Measurements from ENCODE around the gene HOOK1. TPM values are rescaled to one million over a fixed set of nuclear protein-coding genes. Genes with fewer than 3 reads are reported as not detected.
"Not testable (repeated sequence)": the region's sequence is repeated elsewhere in the genome, so short reads cannot be mapped to it uniquely, and the experiment has no call there.

Gene HOOK1
- total RNA-seq, 2 experiments from 2014 or later = 18.1 to 19.4 TPM

DNA sequence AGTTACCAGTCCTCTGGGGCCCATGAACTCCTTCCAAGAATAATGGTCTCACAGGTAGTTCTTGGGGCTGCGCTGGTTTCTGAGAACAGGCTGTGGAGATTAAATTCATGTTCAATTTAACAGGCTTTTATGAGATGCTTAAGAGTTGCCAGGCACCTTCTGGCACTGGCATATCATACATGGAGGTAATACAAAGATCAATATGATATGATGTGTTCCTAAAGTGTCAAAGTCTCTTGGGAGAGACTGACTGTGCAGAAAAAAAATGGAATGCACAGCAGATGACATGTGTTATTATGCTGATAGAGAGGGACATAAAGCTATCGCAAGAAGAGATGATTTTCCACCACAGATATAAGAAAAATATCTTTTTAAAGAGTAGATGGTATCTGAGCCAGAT is 105.0 kb downstream of the HOOK1 start:
- no peak overlapping the region for H3K27ac Mint-ChIP-seq
- Histone ChIP-seq H3K4me1 (ENCODE audit: insufficient read depth, low read length) (no peaks in the 10 kb centered on the region), H3K36me3 (ENCODE audit: insufficient read depth, low read length) (no peaks in the 10 kb centered on the region), H3K27me3 (ENCODE audit: control insufficient read depth in 1 of 2, insufficient read depth in 2 of 2, low read length in 2 of 2) (no peaks in the 10 kb centered on the region), H3K4me3 (ENCODE audit: low read length) (no peak overlapping the region), H3K9me3 (ENCODE audit: control insufficient read depth in 1 of 2, insufficient read depth in 1 of 2, low read length in 2 of 2) (peaks cover 0 to 10% of the 10 kb centered on the region in 2 experiments), H3K27ac (ENCODE audit: low read depth in 1 of 2, low read length in 2 of 2) (no peak overlapping the region)
- H3K4me3 Mint-ChIP-seq = no peak overlapping the region
- CTCF ChIA-PET = no interaction called here
- H3K4me1 Mint-ChIP-seq (ENCODE audit: low read depth) = no peaks in the 10 kb centered on the region
- H3K9me3 Mint-ChIP-seq = peaks cover under 1% of the 10 kb centered on the region
- no peaks in the 10 kb centered on the region for H3K36me3 Mint-ChIP-seq (ENCODE audit: low read depth)
- peaks cover 3% of the 10 kb centered on the region for H3K27me3 Mint-ChIP-seq
- POLR2A ChIA-PET = interaction anchor here (0.5 kb wide), 1 partner anchor 25 kb away, joined by 3 read pairs; no protein-coding TSS in a partner anchor
- intact Hi-C loops (cut with DNase I, micrococcal nuclease) = no loop called here
- TF ChIP-seq, protein P1, sequence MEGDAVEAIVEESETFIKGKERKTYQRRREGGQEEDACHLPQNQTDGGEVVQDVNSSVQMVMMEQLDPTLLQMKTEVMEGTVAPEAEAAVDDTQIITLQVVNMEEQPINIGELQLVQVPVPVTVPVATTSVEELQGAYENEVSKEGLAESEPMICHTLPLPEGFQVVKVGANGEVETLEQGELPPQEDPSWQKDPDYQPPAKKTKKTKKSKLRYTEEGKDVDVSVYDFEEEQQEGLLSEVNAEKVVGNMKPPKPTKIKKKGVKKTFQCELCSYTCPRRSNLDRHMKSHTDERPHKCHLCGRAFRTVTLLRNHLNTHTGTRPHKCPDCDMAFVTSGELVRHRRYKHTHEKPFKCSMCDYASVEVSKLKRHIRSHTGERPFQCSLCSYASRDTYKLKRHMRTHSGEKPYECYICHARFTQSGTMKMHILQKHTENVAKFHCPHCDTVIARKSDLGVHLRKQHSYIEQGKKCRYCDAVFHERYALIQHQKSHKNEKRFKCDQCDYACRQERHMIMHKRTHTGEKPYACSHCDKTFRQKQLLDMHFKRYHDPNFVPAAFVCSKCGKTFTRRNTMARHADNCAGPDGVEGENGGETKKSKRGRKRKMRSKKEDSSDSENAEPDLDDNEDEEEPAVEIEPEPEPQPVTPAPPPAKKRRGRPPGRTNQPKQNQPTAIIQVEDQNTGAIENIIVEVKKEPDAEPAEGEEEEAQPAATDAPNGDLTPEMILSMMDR (IDR thresholded peaks at IDR 0.05) = no peak
- ATAC-seq (ENCODE audit: poor library complexity) (no peak), DNase-seq (no peak)

- CTCF ChIA-PET, H3K27ac Mint-ChIP-seq: not testable (repeated sequence)
Observed at GRCh38 chr1:59921258-59921899, 106.6 kb downstream of the HOOK1 start.

DNA sequence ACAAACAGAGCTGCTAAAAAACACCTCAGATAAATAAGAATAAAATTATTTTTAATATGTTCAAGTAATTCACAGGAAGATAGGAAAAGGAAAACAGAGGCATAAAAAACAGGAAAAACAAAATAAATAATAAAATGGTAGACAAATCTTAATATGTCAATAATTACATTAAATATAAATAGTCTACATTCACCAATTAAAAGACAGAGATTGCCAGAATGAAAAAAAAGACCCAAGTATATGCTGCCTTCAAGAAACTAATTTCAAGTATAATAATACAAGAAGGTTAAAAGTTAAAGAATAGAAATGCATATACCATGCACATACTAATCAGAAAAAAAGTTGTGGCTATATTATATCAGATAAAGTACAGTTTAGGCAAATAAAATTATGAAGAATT is 109.9 kb downstream of the HOOK1 start:
- H3K27me3 Mint-ChIP-seq = peaks cover 23% of the 10 kb centered on the region
- Histone ChIP-seq H3K4me3 (ENCODE audit: low read length) (no peak overlapping the region), H3K9me3 (ENCODE audit: control insufficient read depth in 1 of 2, insufficient read depth in 1 of 2, low read length in 2 of 2) (peaks cover 0 to 10% of the 10 kb centered on the region in 2 experiments), H3K36me3 (ENCODE audit: insufficient read depth, low read length) (no peaks in the 10 kb centered on the region), H3K27ac (ENCODE audit: low read depth in 1 of 2, low read length in 2 of 2) (no peak overlapping the region), H3K27me3 (ENCODE audit: control insufficient read depth in 1 of 2, insufficient read depth in 2 of 2, low read length in 2 of 2) (peaks cover 8 to 23% of the 10 kb centered on the region in 2 experiments), H3K4me1 (ENCODE audit: insufficient read depth, low read length) (peaks cover 4% of the 10 kb centered on the region)
- ATAC-seq (ENCODE audit: poor library complexity) (no peak), DNase-seq (no peak)
- peak overlapping the region; percentile 36 for H3K4me3 Mint-ChIP-seq
- TF ChIP-seq, protein P1 (IDR thresholded peaks at IDR 0.05) = no peak
- CTCF ChIA-PET = interaction anchor here (1.7 kb wide), 1 partner anchor 23 kb away, joined by 5 read pairs; no protein-coding TSS in a partner anchor
- POLR2A ChIA-PET = no interaction called here
- H3K9me3 Mint-ChIP-seq = peaks cover 2% of the 10 kb centered on the region
- intact Hi-C loops (cut with DNase I, micrococcal nuclease) = no loop called here
- peaks cover 5% of the 10 kb centered on the region for H3K36me3 Mint-ChIP-seq (ENCODE audit: low read depth)
- peaks cover 15% of the 10 kb centered on the region for H3K4me1 Mint-ChIP-seq (ENCODE audit: low read depth)
- no peak overlapping the region for H3K27ac Mint-ChIP-seq

More at GRCh38 chr1:59921258-59921899, 106.6 kb downstream of the HOOK1 start:
- H3K27me3 Mint-ChIP-seq; H3K27me3 ChIP-seq (ENCODE audit: control insufficient read depth in 1 of 2, insufficient read depth in 2 of 2, low read length in 2 of 2); H3K4me1 ChIP-seq (ENCODE audit: insufficient read depth, low read length); intact Hi-C loops (cut with DNase I, micrococcal nuclease); H3K4me1 Mint-ChIP-seq (ENCODE audit: low read depth); H3K9me3 ChIP-seq (ENCODE audit: control insufficient read depth in 1 of 2, insufficient read depth in 1 of 2, low read length in 2 of 2); H3K36me3 ChIP-seq (ENCODE audit: insufficient read depth, low read length); H3K9me3 Mint-ChIP-seq; H3K4me3 ChIP-seq (ENCODE audit: low read length); H3K4me3 Mint-ChIP-seq; H3K36me3 Mint-ChIP-seq (ENCODE audit: low read depth); DNase-seq; ATAC-seq (ENCODE audit: poor library complexity); POLR2A ChIA-PET; H3K27ac ChIP-seq (ENCODE audit: low read depth in 1 of 2, low read length in 2 of 2): not testable (repeated sequence)

Other genes starting within 250 kb of the HOOK1 start
- under 1 TPM; 0.28 to 0.33 TPM for gene CYP2J2, start 111.8 kb downstream of the HOOK1 start, total RNA-seq

Data from CD4-positive, alpha-beta T cell (primary cell).